SJSA1 (cell line): ENCODE data around the gene KCNE2. TPM values are rescaled to one million over a fixed set of nuclear protein-coding genes. Genes with fewer than 3 reads are reported as not detected.
"Not testable (repeated sequence)": the region's sequence is repeated elsewhere in the genome, so short reads cannot be mapped to it uniquely, and the experiment has no call there.

Source experiments
- DNase-seq, 2 experiments: peaks; one replicate each; pipeline ENCODE4 v3.0.0-alpha.2; 2015 to 2020; ENCODE audit warnings: low spot score in 2 of 2, low read depth in 1 of 2
- H3K27ac ChIP-seq: fragments of 250-450 bp; sonication (Bioruptor Pico); 2 replicates; pipeline ENCODE4 v1.5.1; 2020; ENCODE audit warnings: mild to moderate bottlenecking, moderate library complexity
- H3K27me3 ChIP-seq: fragments of 250-450 bp; sonication (Bioruptor Pico); replicated peaks from 2 replicates; pipeline ENCODE4 v1.5.1; 2020; ENCODE audit warnings: mild to moderate bottlenecking, moderate library complexity
- H3K36me3 ChIP-seq: fragments of 250-450 bp; sonication (Bioruptor Pico); 2 replicates; pipeline ENCODE4 v1.5.1; 2020; ENCODE audit warnings: mild to moderate bottlenecking
- H3K4me1 ChIP-seq: fragments of 250-450 bp; sonication (Bioruptor Pico); replicated peaks from 2 replicates; pipeline ENCODE4 v1.6.1; 2021; ENCODE audit warnings: mild to moderate bottlenecking
- H3K4me3 ChIP-seq: fragments of 250-450 bp; sonication (Bioruptor Pico); 2 replicates; pipeline ENCODE4 v1.5.1; 2020; ENCODE audit warnings: mild to moderate bottlenecking
- H3K9me3 ChIP-seq: fragments of 250-450 bp; sonication (Bioruptor Pico); replicated peaks from 2 replicates; pipeline ENCODE4 v1.5.1; 2020; ENCODE audit warnings: mild to moderate bottlenecking
- total RNA-seq: library from RNA; depleted of rRNA; stranded (reverse); fragments of >200 nt; shearing (Covaris generic); gene quantifications from 2 replicates; pipeline ENCODE4 v1.2.3, GENCODE V29; 2014; rRNA removed

Gene KCNE2
- total RNA-seq, 1 experiment from 2014 or later = not detected

DNA sequence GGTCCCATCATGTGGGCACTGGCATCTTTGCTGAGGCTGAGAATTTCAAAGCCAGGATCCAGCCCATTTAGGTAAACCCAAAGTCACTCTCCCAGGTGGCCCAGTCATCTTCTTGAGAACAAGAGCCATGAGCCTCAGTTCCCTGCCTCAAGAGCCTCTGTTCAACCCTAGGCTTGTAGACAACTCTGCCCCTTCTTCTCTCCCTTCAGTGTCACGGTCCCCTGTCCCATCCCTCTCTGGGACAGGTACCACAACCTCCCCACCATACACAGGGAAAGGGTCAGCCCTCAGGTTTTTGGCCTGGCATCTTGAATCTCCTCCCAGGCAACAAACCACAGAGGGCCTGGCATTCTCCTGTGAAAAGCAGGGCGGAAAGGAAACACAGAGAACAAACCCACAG lies 41.9 kb downstream of the KCNE2 start:
- not testable (repeated sequence) for H3K4me3 ChIP-seq, H3K27me3 ChIP-seq, DNase-seq, H3K27ac ChIP-seq, H3K4me1 ChIP-seq, H3K36me3 ChIP-seq, H3K9me3 ChIP-seq

DNA sequence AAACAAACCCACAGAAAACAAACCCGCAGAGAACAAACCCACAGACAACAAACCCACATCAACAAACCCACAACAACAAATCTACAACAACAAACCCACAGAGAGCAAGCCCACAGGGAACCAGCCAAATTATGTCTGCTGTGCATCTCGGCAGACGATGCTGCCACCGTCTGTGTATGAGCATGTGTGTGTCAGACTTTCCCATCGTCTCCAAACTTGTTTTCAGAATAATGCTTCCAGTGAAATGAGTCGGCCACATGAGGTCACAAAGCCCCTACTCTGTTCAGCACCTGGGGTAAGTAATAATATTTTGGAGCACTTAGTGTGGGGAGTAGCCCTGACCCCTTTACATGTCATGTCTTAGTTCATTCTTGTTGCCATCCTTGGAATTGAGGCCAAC lies 42.3 kb downstream of the KCNE2 start:
- not testable (repeated sequence) for H3K4me1 ChIP-seq, H3K4me3 ChIP-seq, H3K36me3 ChIP-seq, H3K27ac ChIP-seq, H3K27me3 ChIP-seq, DNase-seq, H3K9me3 ChIP-seq

DNA sequence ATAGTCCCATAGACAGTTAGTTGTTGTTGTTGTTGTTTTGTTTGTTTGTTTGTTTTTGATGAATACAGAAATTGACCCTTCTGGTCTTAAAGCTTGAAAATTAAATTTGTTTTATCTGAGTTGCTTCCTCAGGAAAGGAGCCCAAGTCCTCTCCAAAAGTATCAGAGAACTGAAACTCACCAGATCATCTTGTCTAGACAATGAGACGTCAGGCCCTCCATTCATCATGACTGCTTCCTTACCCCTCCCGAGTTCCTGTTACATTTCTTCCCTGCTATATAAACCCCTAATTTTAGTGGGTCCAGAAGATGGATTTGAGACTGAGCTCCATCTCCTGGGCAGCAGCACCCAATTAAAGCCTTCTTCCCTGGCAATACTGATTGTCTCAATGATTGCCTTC lies 42.9 kb downstream of the KCNE2 start:
- H3K27ac ChIP-seq, H3K36me3 ChIP-seq, DNase-seq, H3K27me3 ChIP-seq, H3K4me1 ChIP-seq, H3K9me3 ChIP-seq, H3K4me3 ChIP-seq: not testable (repeated sequence)

DNA sequence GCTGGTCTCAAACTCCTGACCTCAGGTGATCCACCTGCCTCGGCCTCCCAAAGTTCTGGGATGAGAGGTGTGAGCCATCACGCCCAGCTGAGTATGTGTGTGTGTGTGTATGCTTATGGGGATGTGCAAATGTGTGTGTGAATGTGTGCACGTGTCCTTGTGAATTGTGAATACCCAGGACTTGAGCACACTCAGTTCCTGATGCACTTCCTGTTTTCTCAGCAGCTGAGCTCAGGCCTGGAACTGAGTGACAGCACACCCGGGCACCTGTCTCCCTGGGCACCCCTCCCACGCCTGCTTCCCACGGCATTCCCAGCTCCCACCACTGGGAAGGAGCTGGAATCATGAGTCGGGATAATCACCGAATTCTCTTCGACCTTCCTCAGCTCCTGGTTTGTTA lies 43.5 kb downstream of the KCNE2 start:
- not testable (repeated sequence) for H3K4me1 ChIP-seq, H3K4me3 ChIP-seq, DNase-seq, H3K27ac ChIP-seq, H3K27me3 ChIP-seq, H3K9me3 ChIP-seq, H3K36me3 ChIP-seq

DNA sequence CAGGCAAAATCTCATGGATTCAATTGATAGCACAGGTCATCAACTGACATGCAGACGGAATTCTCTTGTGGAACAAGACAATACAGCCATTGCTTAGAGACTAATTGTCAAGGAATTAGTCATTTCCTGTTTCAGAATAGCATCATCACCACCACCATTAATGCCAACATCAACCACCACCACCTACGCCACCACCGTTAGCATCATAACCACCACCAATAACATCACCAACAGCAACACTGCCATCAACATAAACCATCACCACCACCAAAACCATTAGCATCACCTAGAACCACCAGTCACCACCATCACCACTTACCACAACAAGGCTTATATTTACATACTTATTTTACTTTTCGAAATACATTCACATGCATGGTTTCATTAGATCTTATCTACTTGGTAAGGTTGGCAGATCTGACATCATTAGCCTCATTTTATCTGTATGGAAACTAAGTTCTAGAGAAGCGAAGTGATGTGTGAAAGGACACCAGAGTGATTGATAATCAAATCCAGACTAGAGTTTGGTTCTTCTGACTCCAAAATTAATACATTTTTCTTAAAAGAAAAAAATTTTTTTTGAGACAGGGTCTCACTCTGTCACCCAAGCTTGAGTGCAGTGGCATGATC lies 53.8 kb downstream of the KCNE2 start:
- H3K36me3 ChIP-seq, DNase-seq, H3K27ac ChIP-seq, H3K4me1 ChIP-seq, H3K4me3 ChIP-seq, H3K27me3 ChIP-seq, H3K9me3 ChIP-seq: not testable (repeated sequence)

Other genes starting within 250 kb of the KCNE2 start
- gene SMIM11, start 11.5 kb downstream of the KCNE2 start, total RNA-seq = 2.0 and 7.8 TPM in 2 replicates
- not detected in 2 replicates for gene SMIM34, start 59.9 kb downstream of the KCNE2 start, total RNA-seq
- 0.16 and 2.2 TPM in 2 replicates for gene KCNE1, start 148.2 kb downstream of the KCNE2 start, total RNA-seq